GM12878 (cell line): Measurements from ENCODE around the gene RABGGTB. TPM values are rescaled to one million over a fixed set of nuclear protein-coding genes. Genes with fewer than 3 reads are reported as not detected.

Source experiments
- ESRRA ChIP-seq: IDR thresholded peaks from 2 replicates; pipeline ENCODE4 v1.6.1; 2012; ENCODE audit warnings: mild to moderate bottlenecking, low read length, improper control_type of control experiment
- IKZF2 ChIP-seq, 2 experiments: fragments of 450-650 bp; IDR thresholded peaks; 2 replicates each; pipeline ENCODE4 v1.6.1; 2017; ENCODE audit warnings: mild to moderate bottlenecking in 2 of 2, moderate library complexity in 2 of 2
- KLF5 ChIP-seq: fragments of 450-650 bp; IDR thresholded peaks from 2 replicates; pipeline ENCODE4 v1.6.1; 2014; ENCODE audit warnings: mild to moderate bottlenecking; ENCODE audit not compliant: partially characterized antibody
- NFIC ChIP-seq: IDR thresholded peaks from 2 replicates; pipeline ENCODE4 v1.6.1; 2012; ENCODE audit warnings: low read depth, mild to moderate bottlenecking, inconsistent platforms, low read length, moderate library complexity
- NR2C2 ChIP-seq: IDR thresholded peaks from 2 replicates; pipeline ENCODE4 v1.6.1; 2011; ENCODE audit warnings: borderline replicate concordance, low read depth; ENCODE audit not compliant: control insufficient read depth, insufficient read length
- RBBP5 ChIP-seq: fragments of 200-600 bp; sonication (generic); conservative IDR thresholded peaks from 2 replicates; pipeline ENCODE4 v1.6.1; 2016
- RFX5 ChIP-seq: IDR thresholded peaks from 2 replicates; pipeline ENCODE4 v1.6.1; 2011; ENCODE audit warnings: low read depth, low read length, improper control_type of control experiment
- SMAD5 ChIP-seq: IDR thresholded peaks from 2 replicates; pipeline ENCODE4 v1.6.1; 2016; ENCODE audit warnings: antibody characterized with exemption, low read depth
- polyA plus RNA-seq, 11 experiments: library from polyadenylated mRNA; depleted of rRNA in 4 of 11; unstranded in 6 of 11; stranded (reverse) in 5 of 11; fragments of >200 nt; fragmentation: Nextera tagmentation in 4 of 11; fragmentation: Illumina TruSeq in 1 of 11; extraction: Ambion mirVana in 4 of 11; extraction: Trizol in 1 of 11; gene quantifications; 1 replicate in 1 of 11; 2 replicates in 10 of 11; pipeline versions ENCODE4 v1.2.1 to v1.2.3, GENCODE V29; 2011 to 2016; ENCODE audit warnings: inconsistent platforms in 2 of 11, missing spikeins in 2 of 11, low read depth in 1 of 11
- total RNA-seq, 4 experiments: library from RNA; depleted of rRNA in 3 of 4; stranded (reverse); fragments of >200 nt in 3 of 4; fragmentation: Illumina TruSeq in 1 of 4; extraction: Trizol in 1 of 4; gene quantifications; 2 replicates each; pipeline versions ENCODE4 v1.2.1 to v1.2.3, GENCODE V29; 2013 to 2021
- TF ChIP-seq, protein P1 (sequence below): IDR thresholded peaks from 2 replicates; pipeline ENCODE4 v1.6.1; 2012; ENCODE audit warnings: improper control_type of control experiment, low read depth, low read length; ENCODE audit not compliant: insufficient replicate concordance
- TF ChIP-seq, protein P2 (sequence below): fragments of 450-650 bp; IDR thresholded peaks from 2 replicates; pipeline ENCODE4 v1.6.1; 2016; ENCODE audit warnings: mild to moderate bottlenecking, moderate library complexity, borderline replicate concordance

The RABGGTB gene
- total and polyA plus RNA-seq, 10 of the 15 experiments (the other 5 are each of a cell fraction or from before 2014, with no cell fraction given) = 50.5 to 213 (median 157) TPM

DNA sequence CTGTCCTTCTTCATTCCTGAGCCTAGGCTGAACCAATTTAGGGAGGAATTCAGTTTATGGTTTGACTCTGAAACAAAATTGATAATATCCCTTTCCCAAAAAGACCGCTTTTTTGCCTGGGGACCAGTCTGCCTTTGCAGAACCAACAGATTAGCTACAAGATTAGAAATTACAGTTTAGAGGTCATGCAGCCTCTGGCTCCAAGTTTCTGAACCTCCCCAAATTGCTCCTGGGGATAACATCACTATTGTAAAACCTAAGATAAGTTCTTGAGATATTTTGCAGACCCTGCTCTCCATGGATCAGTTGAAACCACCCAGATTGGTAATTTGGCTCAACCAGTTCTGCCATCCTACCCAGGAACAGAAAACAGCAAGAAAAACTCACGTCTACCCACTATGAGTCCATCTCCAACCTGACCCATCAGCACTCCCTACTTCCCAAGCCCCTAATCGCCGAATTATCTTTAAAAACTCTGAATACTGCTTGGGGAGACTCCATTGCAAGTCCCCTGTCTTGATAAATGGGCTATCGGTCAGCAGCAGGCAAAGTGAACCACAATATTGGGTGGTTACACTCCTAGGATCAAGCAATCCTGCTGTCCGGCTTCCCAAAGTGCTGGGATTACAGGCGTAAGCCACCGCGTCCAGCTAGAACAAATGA is 605 bp upstream of the RABGGTB start (continued):
- TF ChIP-seq, protein P1, sequence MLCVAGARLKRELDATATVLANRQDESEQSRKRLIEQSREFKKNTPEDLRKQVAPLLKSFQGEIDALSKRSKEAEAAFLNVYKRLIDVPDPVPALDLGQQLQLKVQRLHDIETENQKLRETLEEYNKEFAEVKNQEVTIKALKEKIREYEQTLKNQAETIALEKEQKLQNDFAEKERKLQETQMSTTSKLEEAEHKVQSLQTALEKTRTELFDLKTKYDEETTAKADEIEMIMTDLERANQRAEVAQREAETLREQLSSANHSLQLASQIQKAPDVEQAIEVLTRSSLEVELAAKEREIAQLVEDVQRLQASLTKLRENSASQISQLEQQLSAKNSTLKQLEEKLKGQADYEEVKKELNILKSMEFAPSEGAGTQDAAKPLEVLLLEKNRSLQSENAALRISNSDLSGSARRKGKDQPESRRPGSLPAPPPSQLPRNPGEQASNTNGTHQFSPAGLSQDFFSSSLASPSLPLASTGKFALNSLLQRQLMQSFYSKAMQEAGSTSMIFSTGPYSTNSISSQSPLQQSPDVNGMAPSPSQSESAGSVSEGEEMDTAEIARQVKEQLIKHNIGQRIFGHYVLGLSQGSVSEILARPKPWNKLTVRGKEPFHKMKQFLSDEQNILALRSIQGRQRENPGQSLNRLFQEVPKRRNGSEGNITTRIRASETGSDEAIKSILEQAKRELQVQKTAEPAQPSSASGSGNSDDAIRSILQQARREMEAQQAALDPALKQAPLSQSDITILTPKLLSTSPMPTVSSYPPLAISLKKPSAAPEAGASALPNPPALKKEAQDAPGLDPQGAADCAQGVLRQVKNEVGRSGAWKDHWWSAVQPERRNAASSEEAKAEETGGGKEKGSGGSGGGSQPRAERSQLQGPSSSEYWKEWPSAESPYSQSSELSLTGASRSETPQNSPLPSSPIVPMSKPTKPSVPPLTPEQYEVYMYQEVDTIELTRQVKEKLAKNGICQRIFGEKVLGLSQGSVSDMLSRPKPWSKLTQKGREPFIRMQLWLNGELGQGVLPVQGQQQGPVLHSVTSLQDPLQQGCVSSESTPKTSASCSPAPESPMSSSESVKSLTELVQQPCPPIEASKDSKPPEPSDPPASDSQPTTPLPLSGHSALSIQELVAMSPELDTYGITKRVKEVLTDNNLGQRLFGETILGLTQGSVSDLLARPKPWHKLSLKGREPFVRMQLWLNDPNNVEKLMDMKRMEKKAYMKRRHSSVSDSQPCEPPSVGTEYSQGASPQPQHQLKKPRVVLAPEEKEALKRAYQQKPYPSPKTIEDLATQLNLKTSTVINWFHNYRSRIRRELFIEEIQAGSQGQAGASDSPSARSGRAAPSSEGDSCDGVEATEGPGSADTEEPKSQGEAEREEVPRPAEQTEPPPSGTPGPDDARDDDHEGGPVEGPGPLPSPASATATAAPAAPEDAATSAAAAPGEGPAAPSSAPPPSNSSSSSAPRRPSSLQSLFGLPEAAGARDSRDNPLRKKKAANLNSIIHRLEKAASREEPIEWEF = no peak
- TF ChIP-seq IKZF2 (IDR thresholded peaks at IDR 0.05) (peak in 1 of 2 experiments; percentile 38; a peak in 2 of 4 replicates), NR2C2 (no peak), KLF5 (no peak), SMAD5 (no peak), RBBP5 (no peak), NFIC (0 out of 2 replicates have a peak, but pooled peaks have one; percentile 2), ESRRA (no peak), RFX5 (no peak)
- TF ChIP-seq, protein P2, sequence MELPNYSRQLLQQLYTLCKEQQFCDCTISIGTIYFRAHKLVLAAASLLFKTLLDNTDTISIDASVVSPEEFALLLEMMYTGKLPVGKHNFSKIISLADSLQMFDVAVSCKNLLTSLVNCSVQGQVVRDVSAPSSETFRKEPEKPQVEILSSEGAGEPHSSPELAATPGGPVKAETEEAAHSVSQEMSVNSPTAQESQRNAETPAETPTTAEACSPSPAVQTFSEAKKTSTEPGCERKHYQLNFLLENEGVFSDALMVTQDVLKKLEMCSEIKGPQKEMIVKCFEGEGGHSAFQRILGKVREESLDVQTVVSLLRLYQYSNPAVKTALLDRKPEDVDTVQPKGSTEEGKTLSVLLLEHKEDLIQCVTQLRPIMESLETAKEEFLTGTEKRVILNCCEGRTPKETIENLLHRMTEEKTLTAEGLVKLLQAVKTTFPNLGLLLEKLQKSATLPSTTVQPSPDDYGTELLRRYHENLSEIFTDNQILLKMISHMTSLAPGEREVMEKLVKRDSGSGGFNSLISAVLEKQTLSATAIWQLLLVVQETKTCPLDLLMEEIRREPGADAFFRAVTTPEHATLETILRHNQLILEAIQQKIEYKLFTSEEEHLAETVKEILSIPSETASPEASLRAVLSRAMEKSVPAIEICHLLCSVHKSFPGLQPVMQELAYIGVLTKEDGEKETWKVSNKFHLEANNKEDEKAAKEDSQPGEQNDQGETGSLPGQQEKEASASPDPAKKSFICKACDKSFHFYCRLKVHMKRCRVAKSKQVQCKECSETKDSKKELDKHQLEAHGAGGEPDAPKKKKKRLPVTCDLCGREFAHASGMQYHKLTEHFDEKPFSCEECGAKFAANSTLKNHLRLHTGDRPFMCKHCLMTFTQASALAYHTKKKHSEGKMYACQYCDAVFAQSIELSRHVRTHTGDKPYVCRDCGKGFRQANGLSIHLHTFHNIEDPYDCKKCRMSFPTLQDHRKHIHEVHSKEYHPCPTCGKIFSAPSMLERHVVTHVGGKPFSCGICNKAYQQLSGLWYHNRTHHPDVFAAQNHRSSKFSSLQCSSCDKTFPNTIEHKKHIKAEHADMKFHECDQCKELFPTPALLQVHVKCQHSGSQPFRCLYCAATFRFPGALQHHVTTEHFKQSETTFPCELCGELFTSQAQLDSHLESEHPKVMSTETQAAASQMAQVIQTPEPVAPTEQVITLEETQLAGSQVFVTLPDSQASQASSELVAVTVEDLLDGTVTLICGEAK = no peak
